ENCODE measurements around the gene RPTOR.
A peak's percentile ranks its signal among the peaks of the same experiment; 100 is the strongest.
"Not testable (repeated sequence)": the region's sequence is repeated elsewhere in the genome, so short reads cannot be mapped to it uniquely, and the experiment has no call there.

The RPTOR gene

DNA sequence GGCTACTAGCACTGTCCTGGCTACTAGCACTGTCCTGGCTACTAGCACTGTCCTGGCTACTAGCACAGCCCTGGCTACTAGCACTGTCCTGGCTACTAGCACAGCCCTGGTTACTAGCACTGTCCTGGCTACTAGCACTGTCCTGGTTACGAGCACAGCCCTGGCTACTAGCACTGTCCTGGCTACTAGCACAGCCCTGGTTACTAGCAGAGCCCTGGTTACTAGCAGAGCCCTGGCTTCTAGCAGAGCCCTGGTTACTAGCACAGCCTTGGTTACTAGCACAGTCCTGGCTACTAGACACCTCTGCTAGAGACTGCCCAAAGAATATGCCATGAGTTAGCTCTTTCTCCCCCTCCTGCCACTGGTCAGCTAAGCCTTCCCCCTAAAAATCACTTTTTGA, 200.1 kb downstream of the RPTOR start:
- not testable (repeated sequence) for DNase-seq (ENCODE audit: low spot score)

DNA sequence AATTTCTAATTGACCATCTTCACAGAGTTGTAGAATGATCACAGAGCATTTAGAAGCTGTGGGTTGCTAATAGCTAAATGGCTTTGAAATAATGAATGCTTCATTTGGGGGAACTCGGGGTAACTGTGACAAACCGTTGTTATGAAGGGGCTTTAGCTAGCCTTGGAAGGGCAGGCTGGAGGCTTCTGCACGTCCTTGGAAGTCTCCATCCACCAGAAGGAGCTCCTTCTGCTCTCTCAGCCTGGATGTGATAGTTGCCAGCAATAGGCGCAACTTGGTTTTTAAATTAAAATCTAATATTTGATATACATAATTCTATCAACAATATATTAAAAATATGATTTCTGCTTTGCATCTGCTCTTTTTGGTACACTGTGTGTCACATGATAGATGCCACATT, 200.5 kb downstream of the RPTOR start:
- no peak for DNase-seq (ENCODE audit: low spot score)

DNA sequence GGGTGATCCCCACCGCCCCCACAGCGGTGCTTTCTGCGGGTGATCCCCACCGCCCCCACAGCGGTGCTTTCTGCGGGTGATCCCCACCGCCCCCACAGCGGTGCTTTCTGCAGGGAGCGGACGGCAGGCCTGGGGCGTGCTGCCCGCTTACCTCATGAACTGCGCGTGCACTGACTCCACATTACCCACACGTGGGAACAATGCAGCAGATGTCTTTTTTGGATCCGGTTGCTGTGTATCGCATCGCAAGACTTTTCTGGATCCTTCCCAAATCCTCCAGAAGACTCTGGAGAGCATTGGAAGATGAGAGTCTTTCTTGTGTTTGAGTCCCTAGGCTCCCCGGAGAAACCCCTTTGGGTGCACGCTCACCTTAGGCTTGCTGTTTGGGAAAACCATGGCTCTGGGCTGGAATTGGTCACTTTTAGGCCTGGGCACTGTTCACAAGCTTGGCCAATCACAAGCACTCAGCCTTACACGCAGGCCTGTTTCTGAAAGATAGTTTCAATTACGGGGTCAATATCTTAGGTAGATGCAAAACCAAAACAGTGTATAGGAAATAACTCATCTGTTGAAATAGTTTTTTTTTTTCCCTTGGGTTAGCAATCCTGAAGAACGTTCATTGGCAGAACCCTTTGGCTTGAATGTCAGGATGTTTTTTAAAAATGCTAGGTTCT, 201.8 kb downstream of the RPTOR start:
- DNase-seq (ENCODE audit: low spot score): no peak

DNA sequence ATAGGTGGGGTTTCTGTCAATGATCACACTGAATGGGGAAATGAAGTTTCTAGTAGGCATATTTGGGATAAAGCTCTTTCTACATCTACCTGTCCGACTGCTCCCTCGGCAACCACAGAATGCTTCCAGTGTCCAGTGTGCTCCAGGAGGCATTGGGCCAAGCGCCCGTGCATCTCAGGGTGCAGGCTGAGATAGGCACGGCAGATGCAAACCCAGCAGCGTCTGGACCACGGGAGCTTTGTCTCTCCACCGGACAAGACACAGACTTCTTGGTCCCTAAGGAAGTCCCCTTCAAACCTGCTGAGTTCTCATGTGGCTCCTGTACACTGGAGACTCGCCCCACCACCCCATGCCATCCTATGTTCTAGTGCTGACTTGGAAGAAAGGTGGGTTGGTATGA, 202.8 kb downstream of the RPTOR start:
- no peak for DNase-seq (ENCODE audit: low spot score)

DNA sequence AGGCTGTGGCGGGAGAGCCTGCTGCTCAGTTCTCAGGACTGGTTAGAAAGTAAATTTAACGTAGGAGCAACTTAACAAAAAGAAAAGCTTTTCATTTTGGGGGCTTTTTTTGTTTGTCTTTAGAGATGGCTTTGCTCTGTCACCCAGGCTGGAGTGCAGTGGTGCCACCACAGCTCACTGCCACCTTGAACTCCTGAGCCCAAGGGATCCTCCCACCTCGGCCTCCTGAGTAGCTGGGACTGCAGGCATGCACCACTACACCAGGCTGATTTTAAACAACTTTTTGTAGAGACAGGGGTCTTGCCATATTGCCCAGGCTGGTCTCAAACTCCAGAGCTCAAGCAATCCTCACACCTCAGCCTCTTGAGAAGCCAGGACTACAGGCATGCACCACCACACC, 205.0 kb downstream of the RPTOR start:
- DNase-seq (ENCODE audit: low spot score): no peak

DNA sequence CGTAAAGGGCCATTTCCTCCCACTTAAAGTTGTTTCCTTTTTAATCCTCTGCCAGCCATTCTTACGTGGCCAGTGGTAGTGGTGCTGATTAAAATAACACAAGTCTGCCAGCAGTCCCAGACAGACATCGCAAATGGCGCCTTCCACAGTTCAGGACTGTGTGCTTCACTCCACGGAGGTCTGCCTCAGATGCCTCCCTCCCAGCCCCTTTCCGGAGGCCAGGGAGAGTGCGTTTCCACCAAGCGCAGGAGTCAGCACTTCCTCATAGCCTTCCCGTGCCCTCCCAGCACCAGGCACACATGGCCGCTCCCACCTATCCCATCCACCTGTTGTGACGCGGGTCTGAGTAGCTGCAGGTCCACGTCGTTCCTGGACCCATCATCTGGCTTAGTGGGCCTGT, 205.6 kb downstream of the RPTOR start:
- no peak for DNase-seq (ENCODE audit: low spot score)

DNA sequence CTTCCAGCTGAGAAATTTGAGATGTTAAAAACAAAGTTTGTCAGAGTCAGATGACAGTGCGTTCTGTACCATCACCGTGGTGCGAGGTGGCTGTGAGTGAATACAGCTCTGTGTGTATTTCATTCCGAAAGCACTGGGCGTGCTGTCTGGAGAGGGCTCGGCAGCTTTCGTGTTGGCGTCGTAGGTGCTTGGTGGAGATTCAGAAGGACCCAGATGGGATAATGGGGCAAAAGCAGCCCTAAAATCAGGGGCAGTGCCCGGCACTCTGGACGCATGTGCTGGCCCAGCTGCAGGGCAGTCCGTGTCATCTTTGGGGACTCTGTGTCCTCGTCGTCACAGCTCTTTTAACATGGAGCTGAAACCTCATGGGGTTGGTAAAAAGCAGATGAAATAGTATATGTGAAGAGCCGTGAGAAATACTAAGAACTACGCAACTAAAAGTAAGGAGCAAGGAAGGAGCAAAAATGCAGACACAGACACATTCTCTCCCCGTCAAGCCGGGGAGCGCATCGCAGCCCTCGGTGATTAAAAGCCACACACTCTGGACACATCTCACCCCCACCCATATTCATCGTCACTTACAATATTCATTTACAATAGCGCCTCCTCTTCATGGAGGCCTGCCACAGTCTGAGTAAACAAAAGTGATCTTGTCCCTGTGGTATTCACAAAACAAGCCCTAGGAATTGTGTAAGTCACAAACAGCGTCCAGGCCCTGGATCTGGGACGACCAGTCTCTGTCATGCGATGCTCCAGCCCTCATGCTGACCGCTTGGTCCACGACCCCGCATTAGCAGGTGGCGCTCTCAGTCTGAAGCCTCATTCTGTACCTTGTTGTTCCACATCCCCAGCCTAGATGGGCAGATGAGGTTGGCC, 206.7 kb downstream of the RPTOR start:
- no peak for DNase-seq (ENCODE audit: low spot score)

DNA sequence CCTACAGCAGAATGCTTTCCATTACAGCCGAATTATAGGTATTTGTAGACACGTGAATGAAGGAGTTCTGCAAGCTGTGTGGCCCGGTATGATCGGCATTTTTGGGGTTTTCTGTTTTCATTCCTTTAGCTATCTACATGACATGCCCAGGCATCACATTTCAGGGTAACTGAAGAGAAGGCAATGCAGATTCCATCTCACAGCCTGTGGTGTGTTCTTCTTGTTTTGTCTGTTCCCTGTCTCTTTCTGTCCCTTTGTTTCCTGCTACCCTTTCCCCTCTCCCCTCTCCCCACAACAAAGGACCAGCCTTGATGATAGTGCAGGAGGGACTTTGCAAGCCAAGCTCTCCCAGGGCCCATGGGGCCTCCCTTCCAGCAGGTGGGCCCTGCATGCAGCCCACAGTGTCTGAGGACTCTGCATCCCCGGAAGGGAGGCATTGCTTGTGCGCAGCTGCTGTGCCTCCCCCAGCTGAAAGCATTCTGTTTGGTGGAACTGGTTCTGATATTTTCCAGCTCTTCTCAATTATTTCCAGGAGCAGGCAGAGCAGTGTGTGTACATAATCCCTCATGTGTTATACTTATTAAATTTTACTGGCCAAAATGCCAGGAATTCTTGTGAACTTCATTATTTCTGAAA, 207.4 kb downstream of the RPTOR start:
- DNase-seq (ENCODE audit: low spot score): no peak

DNA sequence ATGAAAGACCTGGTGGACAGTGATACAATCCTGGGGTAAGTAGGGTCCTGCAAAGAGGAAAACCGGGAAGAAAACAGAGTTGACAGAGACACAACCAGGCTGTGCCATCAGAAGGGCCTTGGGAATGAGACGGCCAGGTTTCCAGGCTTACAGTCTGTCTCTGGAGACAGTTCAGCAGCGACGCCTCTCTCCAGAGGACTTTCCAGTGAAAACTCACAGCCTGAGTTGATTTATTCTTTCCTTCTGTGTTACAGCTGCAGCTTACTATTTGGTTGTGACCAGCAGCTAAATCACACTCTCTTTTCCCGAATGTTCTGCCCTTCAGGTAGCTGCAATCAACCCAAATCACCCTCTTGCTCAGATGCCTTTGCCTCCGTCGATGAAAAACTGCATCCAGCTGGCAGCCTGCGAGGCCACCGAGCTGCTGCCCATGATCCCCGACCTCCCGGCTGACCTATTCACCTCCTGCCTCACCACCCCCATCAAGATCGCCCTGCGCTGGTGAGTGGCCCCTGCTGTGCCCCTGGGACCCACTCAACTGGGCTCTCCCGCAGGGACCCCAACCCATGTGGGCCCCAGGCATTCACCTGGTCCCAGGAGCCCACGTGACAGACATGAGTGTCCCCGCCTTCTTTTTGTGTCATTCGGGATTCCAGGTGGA, 209.2 kb downstream of the RPTOR start:
- DNase-seq (ENCODE audit: low spot score): no peak

DNA sequence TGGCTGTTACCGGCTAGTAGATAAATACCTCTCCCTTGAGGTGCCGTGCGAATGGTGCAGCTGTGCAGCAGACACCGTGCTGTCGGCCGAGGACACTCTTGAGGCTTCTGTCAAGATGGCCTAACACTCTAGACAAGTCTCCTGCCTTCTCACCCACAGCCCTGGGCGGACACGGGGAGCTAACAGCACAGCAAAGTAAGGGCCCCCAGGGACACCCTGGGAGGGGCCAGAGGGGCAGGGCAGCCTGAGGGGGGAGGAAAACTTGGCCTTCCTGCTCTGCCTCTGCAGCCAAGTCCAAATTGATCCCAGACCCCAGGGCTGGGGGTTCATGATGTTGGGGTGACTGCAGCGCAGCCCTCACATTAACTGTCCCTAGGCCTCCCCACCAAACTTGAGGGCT, 210.2 kb downstream of the RPTOR start:
- no peak for DNase-seq (ENCODE audit: low spot score)

DNA sequence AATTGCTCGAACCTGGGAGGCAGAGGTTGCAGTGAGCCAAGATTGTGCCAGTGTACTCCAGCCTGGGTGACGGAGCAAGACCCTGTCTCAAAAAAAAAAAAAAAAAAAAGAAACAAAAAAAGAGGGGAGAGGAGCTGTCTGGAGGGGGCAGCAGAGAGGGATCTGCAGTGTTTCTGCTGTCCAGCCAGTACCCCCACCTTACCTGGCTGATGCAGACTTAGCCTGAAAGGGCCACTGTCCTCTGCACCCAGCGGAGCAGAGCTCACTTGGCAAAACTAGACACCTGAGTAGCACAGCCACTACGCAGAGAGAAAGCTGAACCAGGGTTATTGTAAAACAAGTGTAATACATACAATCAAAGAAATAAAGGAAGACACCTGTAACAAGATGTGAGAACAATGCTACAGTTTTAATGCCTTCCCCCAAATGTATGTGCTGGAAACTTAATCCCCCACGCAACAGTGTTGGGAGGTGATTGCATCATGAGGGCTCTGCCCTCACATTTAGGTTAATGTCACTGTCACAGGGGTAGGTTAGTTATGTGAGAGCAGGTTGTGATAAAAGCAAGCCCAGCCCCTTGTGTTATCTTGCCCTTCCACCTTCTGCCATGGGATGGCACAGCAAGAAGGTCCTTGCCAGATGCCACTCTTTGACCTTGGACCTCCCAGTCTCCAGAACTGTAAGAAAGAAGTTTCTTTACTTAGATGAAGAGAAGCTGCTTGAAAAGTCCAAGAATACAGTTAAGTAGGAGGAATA, 211.2 kb downstream of the RPTOR start:
- DNase-seq (ENCODE audit: low spot score): no peak

DNA sequence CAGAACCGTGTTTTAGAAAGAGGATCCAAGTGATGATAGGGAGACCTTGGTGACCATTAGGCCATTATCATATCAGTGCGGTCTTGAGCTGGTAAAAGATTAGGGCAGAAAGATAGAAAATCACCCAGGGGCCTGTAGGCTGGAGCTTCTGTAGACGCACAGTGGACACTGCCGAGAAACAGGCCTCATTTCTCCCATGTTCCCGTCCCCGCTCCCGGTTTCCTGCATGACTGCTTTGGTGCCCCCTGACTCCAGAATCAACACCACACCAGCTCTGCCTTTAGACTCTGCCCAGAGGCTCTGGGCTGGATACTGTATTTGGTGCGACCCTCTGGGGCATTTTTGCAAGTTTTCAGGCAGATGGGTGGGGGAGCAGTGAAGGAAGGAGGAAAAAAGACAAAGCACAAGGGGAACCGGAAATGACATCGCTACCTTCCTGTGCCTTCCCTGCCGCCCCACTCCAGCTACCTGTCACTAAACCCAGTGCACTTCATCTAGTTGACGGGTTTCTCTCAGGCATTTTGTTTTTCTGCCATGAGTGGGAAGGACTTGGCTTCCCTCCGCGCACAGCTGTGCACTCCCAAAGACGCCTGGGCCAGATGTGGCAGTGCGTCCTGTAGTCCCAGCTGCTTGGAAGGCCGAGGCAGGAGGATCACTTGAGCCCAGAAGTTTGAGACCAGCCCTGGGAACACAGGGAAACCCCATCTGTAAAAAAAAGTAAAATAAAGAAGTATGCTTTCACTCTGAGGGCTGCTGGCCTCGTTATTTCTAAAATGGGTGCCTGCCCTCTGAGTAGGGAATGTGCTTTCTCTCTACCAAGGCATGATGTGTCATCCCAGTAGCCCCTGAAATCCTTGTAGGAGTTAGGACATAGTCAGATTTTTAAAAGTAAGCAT, 214.1 kb downstream of the RPTOR start:
- DNase-seq (ENCODE audit: low spot score): no peak

DNA sequence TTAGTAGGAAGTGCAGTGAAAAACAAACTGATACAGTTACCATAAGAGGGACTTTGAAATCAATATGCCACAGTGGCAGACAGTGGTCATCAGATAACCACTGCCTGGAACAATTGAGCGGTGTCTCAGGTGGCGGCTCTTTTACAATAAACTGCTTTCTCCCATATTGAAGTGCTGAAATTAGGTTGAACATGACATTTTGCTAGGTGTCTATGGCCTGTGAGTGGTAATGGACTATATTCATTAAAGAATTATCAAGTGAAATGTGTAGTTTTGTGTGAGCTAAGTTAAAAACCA, 214.7 kb downstream of the RPTOR start:
- DNase-seq (ENCODE audit: low spot score): no peak

DNA sequence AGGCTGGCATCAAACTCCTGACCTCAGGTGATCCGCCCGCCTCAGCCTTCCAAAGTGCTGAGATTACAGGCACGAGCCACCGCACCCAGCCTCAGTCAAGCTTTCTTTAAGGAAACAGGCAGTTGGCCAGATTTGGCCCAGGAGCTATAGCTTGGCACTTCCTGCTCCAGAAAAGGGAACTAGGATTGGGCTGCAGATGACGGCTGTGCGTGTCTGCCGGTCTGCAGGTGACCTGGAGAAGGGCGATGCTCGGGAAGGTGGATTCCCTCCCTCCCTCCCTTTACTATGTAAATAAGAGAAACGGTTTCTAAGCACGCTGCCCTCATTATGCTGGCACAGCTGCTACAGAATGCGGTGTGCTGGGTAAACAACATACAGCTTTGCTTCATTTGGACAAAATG, 215.9 kb downstream of the RPTOR start:
- no peak for DNase-seq (ENCODE audit: low spot score)

DNA sequence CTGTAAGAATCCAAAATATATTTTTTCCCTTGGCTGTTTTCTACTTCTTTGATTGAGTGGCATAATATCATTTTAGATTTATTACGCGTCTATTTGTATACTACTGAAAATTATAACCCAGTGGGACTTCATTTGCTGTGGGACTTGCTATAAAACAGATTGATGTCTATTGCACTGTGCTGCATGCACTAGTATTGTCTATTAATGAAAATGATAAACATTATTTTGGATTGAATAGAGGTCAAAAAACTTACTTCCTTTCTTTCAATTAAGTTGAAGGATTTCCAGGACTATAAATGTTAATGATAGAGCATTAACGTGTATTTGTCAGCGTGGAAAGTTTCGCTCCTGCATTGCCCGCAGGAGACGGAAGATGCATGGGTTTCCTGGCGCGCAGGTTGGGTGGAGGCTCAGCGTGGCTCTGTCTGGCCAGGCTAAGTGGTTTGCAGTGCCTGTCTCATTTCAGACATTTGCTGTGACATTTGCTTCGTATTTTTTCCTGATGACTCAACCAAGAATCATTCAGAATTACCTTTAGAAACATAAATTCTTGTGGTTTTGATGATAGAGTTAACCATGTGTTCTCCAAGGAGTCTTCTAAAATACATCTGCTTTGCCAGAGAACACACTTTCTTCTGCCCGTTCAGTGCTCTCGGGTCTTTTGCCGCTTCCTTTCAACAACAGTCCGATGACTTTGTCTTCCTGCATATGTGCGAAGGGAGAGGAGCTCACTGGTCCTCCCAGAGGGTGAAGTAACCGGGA, 216.7 kb downstream of the RPTOR start:
- DNase-seq (ENCODE audit: low spot score): peak; percentile 80

DNA sequence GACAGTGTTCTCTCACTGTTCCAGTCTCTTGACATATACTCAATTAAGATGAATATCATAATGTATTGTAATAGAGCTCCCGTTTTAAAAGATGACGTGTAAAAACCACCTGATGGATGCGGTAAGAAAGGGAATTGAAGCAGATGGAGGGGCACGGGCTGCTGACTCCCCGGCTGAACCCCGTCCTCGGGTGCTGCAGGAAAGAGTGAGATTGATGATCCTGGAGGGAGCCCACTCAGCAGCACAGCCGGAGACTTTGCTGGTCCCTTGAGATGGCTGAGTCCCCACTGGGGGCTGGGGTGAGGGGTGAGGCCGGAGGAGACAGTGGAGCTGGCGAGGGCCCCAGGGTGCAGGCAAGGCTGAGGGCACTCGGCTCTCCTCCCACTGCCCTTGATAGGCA, 217.4 kb downstream of the RPTOR start:
- DNase-seq (ENCODE audit: low spot score): no peak

DNA sequence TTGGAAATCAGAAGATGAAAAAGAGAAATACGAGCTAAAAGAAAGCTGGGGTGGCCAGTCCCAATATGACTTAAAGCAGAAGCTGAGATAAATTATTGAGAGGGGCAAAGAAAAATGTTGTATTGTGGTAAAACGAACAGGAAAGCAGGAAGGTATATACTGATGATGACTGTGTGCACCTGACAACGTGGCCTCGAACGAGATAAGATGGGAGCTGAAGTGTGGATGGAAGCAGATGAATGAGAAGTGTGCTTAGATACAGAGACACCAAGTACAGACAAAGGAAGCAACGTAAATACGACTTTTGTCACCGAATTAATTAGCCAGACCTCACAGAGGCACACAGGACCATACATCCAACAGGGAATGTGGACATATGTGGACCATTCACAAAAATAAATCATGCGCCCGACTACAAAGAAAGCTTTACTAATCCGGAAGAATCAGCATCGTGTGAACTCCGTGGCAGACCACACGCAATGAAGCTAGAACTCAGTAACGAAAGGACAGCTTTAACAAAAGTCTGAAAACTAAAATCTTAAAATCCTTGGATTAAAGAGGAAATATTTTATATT, 218.7 kb downstream of the RPTOR start:
- DNase-seq (ENCODE audit: low spot score): no peak

DNA sequence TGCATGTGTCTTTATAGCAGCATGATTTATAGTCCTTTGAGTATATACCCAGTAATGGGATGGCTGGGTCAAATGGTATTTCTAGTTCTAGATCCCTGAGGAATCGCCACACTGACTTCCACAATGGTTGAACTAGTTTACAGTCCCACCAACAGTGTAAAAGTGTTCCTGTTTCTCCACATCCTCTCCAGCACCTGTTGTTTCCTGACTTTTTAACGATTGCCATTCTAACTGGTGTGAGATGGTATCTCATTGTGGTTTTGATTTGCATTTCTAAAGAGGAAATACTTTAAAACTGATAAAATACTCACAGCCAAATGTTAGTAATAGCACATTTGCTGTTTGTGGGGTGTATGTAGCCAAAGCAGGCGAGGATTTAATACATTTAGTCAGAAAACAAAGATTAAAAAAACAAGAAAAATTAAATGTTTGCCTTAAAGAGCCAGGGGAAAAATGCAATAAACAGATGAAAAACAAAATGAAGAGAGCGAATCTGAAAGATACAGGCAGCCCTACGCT, 220.0 kb downstream of the RPTOR start:
- not testable (repeated sequence) for DNase-seq (ENCODE audit: low spot score)

DNA sequence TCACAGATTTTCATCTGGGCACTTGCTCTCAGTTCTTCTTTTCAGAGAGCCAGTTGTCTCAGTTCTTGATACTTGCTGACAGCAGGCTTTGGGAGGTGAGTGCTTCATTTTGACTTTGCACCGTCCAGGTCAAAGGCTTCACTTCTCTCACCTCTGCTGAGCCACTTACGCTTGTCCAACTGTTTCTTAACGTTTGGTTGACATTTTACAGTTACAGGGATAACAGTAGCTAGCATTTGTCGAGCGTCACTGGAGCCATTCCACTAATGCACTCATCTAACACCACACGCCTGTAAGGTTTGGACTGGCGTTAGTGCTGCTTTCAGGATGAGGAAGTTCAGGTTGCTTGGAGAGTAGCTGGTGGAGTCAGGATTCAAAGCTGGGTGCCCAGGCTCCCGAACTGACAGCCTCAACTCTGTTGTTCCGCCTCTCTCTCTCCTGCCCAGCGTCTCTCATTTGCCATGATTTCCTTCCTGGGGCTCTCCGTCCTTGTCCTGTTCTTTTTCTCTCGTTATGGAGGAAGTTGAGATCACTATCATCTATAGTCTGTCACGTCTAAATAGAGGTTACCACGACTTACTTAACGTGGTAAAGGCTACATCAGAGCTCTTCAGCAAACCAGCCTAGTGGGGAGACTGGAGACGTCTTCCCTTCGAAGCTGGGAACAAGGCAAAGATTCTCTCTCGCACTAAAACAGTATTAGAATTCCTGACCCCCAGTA, 220.8 kb downstream of the RPTOR start:
- no peak for DNase-seq (ENCODE audit: low spot score)

All from hepatic stellate cell (primary cell).